ENCODE data around the gene GFOD1. TPM values are rescaled to one million over a fixed set of nuclear protein-coding genes. Genes with fewer than 3 reads are reported as not detected.

The GFOD1 gene
- total and polyA plus RNA-seq, 4 donors: 2.6 to 16.8 (median 5.0) TPM

DNA sequence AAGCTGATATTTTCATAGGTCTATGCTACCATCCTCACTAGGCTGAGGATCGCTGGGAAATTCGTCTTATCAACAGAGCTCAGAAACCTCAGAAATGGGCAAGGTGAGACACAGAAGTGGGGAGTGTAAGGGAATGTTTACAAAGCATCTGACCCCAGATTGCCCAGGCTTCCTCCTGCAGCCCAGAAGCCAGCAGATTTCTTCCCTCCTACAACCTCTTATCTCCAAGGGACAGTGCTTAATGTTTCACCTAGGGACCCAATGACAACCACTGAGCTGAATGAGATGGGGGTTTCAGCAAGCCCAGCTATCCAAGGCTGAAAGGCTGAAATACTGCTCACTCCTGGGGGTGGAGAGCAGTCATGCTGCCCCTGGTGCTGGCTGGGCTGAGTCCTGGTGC lies 106.6 kb downstream of the GFOD1 start:
- no peak for DNase-seq (ENCODE audit: low spot score)
- Histone ChIP-seq H3K9ac (ENCODE audit: low read depth in 1 of 2, low read length in 2 of 2) (no peak overlapping the region), H3K9me3 (ENCODE audit: control insufficient read depth in 4 of 4, low read length in 3 of 4) (no peaks in the 10 kb centered on the region), H3K27ac (ENCODE audit: low read depth in 1 of 2, low read length in 2 of 2) (no peak overlapping the region), H3K4me3 (ENCODE audit: low read depth in 1 of 3, low read length in 3 of 3) (no peak overlapping the region), H3K27me3 (ENCODE audit: control insufficient read depth in 4 of 4, insufficient read depth in 4 of 4, low read length in 3 of 4) (no peaks in the 10 kb centered on the region), H3K4me1 (ENCODE audit: control insufficient read depth in 4 of 4, insufficient read depth in 4 of 4, low read length in 3 of 4) (peaks cover 0 to 19% (median 11%) of the 10 kb centered on the region in 4 donors), H3K36me3 (ENCODE audit: control insufficient read depth in 4 of 4, insufficient read depth in 3 of 4, low read depth in 1 of 4, low read length in 3 of 4) (peaks cover 0 to 6% (median 0%) of the 10 kb centered on the region in 4 donors)
- TF ChIP-seq HNF4G (IDR thresholded peaks at IDR 0.05): no peak
- 88% methylated on average over 2 of the region's 2 CpGs for WGBS

DNA sequence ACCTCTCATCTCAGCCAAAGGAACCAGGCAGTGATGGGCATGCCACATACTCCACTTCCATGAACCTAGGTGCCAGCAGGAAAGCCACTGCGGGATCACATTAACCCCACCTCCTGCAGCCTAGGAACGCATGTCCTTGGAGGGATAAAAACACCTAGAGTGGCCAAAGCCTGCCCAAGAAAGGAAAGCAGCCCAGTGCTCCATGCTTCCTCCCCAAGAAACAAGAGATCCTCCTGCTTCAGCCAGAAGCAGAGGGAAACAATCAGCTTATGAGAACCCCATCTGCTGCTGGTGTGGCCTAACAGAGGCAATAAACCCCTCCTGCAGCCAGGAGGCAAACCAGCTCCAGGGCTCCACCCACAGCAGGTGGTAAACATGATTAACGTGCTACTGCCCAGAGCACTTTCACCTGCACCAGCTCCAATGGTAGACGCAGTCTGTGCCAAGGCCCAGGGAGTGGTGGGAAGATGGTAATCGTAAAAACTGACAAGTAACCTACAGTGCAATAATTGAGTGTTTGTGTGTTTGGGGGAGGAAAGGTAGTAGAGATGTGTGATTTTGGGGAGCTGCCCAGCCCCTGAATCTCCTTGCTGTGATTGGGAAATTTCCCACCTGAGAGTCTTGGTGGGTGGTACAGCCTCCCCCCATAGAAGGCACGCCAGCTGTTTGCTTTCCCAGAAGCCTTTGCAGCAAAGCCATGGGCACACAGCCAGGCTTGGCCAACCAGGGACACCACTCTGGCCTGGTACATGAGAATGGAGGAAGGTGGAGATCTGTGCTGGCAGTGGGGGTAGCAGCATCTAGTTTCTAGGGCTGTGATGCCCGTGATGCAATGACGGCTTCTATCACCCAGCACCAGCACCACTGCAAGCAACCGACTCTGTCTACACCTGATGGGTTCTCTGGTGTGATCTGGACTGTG lies 108.5 kb downstream of the GFOD1 start:
- Histone ChIP-seq H3K4me3 (ENCODE audit: low read depth in 1 of 3, low read length in 3 of 3) (no peak overlapping the region), H3K9ac (ENCODE audit: low read depth in 1 of 2, low read length in 2 of 2) (no peak overlapping the region), H3K27ac (ENCODE audit: low read depth in 1 of 2, low read length in 2 of 2) (no peak overlapping the region), H3K36me3 (ENCODE audit: control insufficient read depth in 4 of 4, insufficient read depth in 3 of 4, low read depth in 1 of 4, low read length in 3 of 4) (peaks cover 0 to 6% (median 0%) of the 10 kb centered on the region in 4 donors), H3K9me3 (ENCODE audit: control insufficient read depth in 4 of 4, low read length in 3 of 4) (no peaks in the 10 kb centered on the region), H3K27me3 (ENCODE audit: control insufficient read depth in 4 of 4, insufficient read depth in 4 of 4, low read length in 3 of 4) (no peaks in the 10 kb centered on the region), H3K4me1 (ENCODE audit: control insufficient read depth in 4 of 4, insufficient read depth in 4 of 4, low read length in 3 of 4) (peaks cover 0 to 11% (median 7%) of the 10 kb centered on the region in 4 donors)
- DNase-seq (ENCODE audit: low spot score): no peak
- TF ChIP-seq RAD21 (IDR thresholded peaks at IDR 0.05): peak in 1 of 2 donors; percentile 21
- TF ChIP-seq, protein P1, sequence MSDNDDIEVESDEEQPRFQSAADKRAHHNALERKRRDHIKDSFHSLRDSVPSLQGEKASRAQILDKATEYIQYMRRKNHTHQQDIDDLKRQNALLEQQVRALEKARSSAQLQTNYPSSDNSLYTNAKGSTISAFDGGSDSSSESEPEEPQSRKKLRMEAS (IDR thresholded peaks at IDR 0.05): no peak
- WGBS: 80% methylated on average over 9 of the region's 9 CpGs

DNA sequence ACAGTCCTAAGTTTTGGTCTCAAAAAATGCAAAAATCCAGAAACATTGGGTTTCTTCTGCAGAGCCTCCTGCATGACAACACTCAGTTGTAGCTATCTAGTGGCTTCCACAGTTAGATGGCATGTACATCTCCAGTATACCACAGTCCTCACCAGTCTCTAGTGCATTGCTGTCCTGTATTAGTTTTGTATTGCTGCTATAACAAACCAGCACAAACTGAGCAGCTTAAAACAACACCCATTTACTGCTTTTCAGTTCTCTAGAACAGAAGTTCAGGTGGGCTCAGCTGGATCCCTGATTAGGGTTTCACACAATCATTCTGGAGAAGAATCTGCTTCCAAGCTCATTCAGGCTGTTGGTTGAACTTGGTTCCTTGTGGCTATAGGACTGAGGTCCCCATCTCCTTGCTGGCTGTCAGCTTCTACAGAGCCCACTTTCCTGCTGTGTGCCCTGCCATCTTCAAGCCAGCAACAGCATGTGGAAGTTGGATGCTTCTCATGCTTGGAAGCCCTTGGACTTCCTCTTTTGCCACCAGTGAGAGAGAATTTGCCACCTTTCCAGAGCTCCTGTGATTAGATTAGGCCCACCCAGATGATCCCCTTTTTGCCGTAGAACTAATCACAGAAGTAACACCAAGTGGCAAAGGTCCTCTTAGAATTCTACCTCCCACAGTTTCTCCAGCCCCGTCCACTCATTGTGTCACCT lies 110.2 kb downstream of the GFOD1 start:
- Histone ChIP-seq H3K4me1 (ENCODE audit: control insufficient read depth in 4 of 4, insufficient read depth in 4 of 4, low read length in 3 of 4) (no peaks in the 10 kb centered on the region), H3K27ac (ENCODE audit: low read depth in 1 of 2, low read length in 2 of 2) (no peak overlapping the region), H3K27me3 (ENCODE audit: control insufficient read depth in 4 of 4, insufficient read depth in 4 of 4, low read length in 3 of 4) (no peaks in the 10 kb centered on the region), H3K9ac (ENCODE audit: low read depth in 1 of 2, low read length in 2 of 2) (no peak overlapping the region), H3K4me3 (ENCODE audit: low read depth in 1 of 3, low read length in 3 of 3) (no peak overlapping the region), H3K9me3 (ENCODE audit: control insufficient read depth in 4 of 4, low read length in 3 of 4) (no peaks in the 10 kb centered on the region), H3K36me3 (ENCODE audit: control insufficient read depth in 4 of 4, insufficient read depth in 3 of 4, low read depth in 1 of 4, low read length in 3 of 4) (peaks cover 0 to 6% (median 0%) of the 10 kb centered on the region in 4 donors)
- TF ChIP-seq EGR1 (IDR thresholded peaks at IDR 0.05; ENCODE audit: low read depth in 2 of 2): no peak
- WGBS: 94% methylated on average over 2 of the region's 2 CpGs
- no peak for DNase-seq (ENCODE audit: low spot score)

DNA sequence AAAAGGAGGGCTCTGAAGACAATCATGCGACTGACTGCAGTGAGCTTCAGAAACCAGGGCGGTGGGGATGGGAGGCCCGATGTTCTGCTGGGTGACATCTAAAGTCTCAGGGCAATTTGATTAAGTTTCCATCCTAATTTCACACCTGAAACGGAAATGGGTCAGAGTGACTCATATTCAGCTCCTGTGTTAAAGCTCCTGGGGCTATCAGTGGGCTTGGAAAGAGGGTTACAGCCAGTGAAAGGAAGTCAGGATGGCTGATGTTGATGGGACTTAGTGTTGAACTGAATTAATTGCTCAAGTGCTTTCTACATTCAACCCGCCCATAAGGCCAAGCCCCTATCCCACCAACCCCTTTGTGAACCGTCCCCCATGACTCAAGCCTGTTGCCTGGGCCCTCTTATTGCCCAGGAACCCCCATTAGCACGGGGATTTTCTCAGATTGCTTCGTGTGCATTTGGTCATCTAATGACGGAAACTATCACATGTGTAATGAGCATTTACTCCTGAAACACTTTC lies 112.0 kb downstream of the GFOD1 start:
- no peak overlapping the region for H3K4me3 ChIP-seq (ENCODE audit: low read depth in 1 of 3, low read length in 3 of 3)
- no peak for DNase-seq (ENCODE audit: low spot score)
- no peak overlapping the region for H3K9ac ChIP-seq (ENCODE audit: low read depth in 1 of 2, low read length in 2 of 2)
- H3K27me3 ChIP-seq (ENCODE audit: control insufficient read depth in 4 of 4, insufficient read depth in 4 of 4, low read length in 3 of 4): no peaks in the 10 kb centered on the region
- WGBS: 91% methylated on average over 9 of the region's 9 CpGs
- no peaks in the 10 kb centered on the region for H3K9me3 ChIP-seq (ENCODE audit: control insufficient read depth in 4 of 4, low read length in 3 of 4)
- peaks cover 0 to 6% (median 0%) of the 10 kb centered on the region in 4 donors for H3K36me3 ChIP-seq (ENCODE audit: control insufficient read depth in 4 of 4, insufficient read depth in 3 of 4, low read depth in 1 of 4, low read length in 3 of 4)
- H3K4me1 ChIP-seq (ENCODE audit: control insufficient read depth in 4 of 4, insufficient read depth in 4 of 4, low read length in 3 of 4): no peaks in the 10 kb centered on the region
- H3K27ac ChIP-seq (ENCODE audit: low read depth in 1 of 2, low read length in 2 of 2): no peak overlapping the region
- TF ChIP-seq, protein P2, sequence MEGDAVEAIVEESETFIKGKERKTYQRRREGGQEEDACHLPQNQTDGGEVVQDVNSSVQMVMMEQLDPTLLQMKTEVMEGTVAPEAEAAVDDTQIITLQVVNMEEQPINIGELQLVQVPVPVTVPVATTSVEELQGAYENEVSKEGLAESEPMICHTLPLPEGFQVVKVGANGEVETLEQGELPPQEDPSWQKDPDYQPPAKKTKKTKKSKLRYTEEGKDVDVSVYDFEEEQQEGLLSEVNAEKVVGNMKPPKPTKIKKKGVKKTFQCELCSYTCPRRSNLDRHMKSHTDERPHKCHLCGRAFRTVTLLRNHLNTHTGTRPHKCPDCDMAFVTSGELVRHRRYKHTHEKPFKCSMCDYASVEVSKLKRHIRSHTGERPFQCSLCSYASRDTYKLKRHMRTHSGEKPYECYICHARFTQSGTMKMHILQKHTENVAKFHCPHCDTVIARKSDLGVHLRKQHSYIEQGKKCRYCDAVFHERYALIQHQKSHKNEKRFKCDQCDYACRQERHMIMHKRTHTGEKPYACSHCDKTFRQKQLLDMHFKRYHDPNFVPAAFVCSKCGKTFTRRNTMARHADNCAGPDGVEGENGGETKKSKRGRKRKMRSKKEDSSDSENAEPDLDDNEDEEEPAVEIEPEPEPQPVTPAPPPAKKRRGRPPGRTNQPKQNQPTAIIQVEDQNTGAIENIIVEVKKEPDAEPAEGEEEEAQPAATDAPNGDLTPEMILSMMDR (IDR thresholded peaks at IDR 0.05; ENCODE audit: low read depth, low read length, missing input control): no peak
- TF ChIP-seq RAD21 (IDR thresholded peaks at IDR 0.05): no peak
- no peak for TF ChIP-seq FOXA2 (IDR thresholded peaks at IDR 0.05)
- TF ChIP-seq FOXA1 (IDR thresholded peaks at IDR 0.05): no peak
- no peak for TF ChIP-seq HNF4A (conservative IDR thresholded peaks at IDR 0.05)
- no peak for TF ChIP-seq EGR1 (IDR thresholded peaks at IDR 0.05; ENCODE audit: low read depth in 2 of 2)
- TF ChIP-seq, protein P3, sequence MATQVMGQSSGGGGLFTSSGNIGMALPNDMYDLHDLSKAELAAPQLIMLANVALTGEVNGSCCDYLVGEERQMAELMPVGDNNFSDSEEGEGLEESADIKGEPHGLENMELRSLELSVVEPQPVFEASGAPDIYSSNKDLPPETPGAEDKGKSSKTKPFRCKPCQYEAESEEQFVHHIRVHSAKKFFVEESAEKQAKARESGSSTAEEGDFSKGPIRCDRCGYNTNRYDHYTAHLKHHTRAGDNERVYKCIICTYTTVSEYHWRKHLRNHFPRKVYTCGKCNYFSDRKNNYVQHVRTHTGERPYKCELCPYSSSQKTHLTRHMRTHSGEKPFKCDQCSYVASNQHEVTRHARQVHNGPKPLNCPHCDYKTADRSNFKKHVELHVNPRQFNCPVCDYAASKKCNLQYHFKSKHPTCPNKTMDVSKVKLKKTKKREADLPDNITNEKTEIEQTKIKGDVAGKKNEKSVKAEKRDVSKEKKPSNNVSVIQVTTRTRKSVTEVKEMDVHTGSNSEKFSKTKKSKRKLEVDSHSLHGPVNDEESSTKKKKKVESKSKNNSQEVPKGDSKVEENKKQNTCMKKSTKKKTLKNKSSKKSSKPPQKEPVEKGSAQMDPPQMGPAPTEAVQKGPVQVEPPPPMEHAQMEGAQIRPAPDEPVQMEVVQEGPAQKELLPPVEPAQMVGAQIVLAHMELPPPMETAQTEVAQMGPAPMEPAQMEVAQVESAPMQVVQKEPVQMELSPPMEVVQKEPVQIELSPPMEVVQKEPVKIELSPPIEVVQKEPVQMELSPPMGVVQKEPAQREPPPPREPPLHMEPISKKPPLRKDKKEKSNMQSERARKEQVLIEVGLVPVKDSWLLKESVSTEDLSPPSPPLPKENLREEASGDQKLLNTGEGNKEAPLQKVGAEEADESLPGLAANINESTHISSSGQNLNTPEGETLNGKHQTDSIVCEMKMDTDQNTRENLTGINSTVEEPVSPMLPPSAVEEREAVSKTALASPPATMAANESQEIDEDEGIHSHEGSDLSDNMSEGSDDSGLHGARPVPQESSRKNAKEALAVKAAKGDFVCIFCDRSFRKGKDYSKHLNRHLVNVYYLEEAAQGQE (IDR thresholded peaks at IDR 0.05): no peak
- no peak for TF ChIP-seq NR2F2 (IDR thresholded peaks at IDR 0.05)
- TF ChIP-seq GABPA (IDR thresholded peaks at IDR 0.05 in 1 of 2, conservative IDR thresholded peaks at IDR 0.05 in 1 of 2): no peak
- TF ChIP-seq TAF1 (conservative IDR thresholded peaks at IDR 0.05): no peak
- no peak for TF ChIP-seq SP1 (IDR thresholded peaks at IDR 0.05)
- no peak for TF ChIP-seq YY1 (IDR thresholded peaks at IDR 0.05)
- TF ChIP-seq, protein P4, sequence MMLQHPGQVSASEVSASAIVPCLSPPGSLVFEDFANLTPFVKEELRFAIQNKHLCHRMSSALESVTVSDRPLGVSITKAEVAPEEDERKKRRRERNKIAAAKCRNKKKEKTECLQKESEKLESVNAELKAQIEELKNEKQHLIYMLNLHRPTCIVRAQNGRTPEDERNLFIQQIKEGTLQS (IDR thresholded peaks at IDR 0.05): no peak
- TF ChIP-seq, protein P1 (IDR thresholded peaks at IDR 0.05): no peak
